NOMO-1 treated with DMSO at 0.1 percent for 48 hours (cell line): ENCODE data around the gene MS4A6E.

Source experiments
- DNase-seq: peaks from one replicate; lab custom pipeline; 2025; ENCODE audit not compliant: unreplicated experiment; lab: John Stamatoyannopoulos, UW

The MS4A6E gene

GRCh38 chr11:60371854-60372253, 44.8 kb downstream of the MS4A6E start:
- no peak for DNase-seq

DNA sequence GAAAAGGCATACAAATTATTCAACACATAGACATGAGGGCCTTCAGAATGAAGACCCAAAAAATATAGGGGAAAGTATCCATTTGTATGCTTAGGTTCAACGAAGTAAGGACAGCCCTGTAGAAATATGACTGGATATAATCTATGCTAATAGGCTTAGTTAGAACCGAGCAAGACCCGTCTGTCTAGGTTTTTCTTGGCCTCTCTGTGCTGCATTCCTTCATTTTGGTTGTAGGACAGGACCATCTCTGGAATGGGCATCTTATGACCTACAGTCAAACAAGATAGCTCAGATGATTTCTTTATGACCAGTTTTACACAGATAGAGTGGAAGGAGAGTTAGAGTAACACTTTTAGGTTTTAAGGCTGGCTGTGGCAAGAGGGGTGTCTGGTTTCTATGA, 45.7 kb downstream of the MS4A6E start:
- no peak for DNase-seq

DNA sequence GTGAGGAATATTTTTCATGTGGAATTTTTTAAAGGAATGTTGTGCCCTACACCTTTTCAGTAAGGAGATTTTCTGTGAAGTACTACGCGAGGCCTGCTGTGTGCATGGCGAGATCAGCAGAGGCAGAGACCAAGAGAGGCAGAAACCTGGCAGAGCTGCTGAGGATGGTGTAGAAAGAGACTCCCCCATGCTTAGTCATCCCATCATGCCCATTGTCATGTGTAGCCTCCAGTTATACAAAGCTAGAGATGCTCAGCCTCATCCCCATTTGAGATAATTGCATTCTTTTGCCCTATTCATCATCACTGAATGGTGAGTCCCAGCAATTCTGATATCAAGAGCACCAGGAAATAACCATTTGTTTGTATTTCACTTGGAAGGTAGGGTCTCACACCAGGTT, 48.3 kb downstream of the MS4A6E start:
- DNase-seq: no peak

DNA sequence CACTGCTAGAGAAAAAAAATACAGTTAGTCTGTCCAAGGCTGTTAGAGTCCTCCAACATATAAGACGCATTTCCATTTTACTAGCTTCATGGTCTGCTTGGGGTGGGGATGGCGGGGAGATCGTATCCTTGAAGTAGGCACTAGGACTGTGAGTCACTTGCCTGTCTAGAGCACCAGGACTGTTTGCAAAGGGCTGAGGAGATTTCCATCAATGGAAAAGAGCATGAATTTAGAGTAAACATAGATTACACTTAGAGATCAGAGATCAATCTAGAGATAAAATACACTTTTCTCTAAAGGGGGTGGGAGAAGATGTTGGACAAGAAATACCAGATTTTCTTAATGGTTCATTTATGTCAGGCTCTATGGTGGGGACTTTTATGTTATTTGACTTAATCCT, 49.5 kb downstream of the MS4A6E start:
- no peak for DNase-seq

GRCh38 chr11:60377401-60378136, 50.5 kb downstream of the MS4A6E start:
- peak; percentile 96 for DNase-seq

DNA sequence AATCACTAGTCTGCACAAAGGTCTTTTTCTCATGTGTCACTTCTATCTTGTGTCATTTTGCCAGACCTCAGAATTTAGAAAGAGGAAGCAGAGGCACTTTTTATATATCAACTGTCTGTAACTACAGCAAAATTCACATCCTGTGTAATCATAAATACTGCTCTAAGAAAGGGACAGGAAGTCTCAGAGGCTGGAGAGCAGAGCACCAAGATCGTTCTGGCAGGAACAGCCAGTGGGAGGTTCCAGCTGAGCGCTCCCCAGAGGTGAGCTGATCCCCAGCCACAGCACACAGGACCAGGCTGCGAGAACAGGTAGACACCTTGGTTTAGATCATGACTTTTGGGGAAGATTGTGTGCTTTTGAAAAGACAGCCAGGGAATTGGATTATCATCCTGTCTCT, 51.3 kb downstream of the MS4A6E start, which contains the start of gene MS4A7:
MS4A7 (plus strand) TSS at position 179 of the 400 bp plus-strand sequence. CDS start 4,610 bp downstream, outside the sequence.
- DNase-seq: peak; percentile 98

GRCh38 chr11:60389279-60389910, 62.3 kb downstream of the MS4A6E start:
- DNase-seq: peak; percentile 99

DNA sequence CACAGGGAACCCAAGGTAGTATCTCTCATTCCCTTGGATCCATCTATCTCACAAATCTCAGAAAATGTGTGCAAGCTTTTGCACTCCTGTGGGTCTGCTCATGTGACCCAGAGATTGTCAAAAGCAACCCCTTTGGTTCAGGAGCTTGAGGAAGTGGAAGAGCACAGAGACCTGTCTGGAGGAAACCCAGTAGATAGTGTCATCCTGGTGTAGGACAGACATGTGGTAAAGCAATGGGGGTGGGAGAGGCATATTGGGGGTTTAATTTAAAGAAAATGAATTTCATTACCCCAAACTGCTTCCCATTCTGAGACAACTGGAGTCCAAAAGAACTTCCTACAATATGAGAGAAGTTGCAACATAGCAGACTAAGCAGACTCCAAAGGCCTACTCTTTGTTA, 63.4 kb downstream of the MS4A6E start:
- DNase-seq: peak; percentile 30
